ENCODE data around the gene HDAC4. TPM values are rescaled to one million over a fixed set of nuclear protein-coding genes. Genes with fewer than 3 reads are reported as not detected.

The HDAC4 gene
- total RNA-seq, 4 donors from 2014 or later = 68.0 to 123 (median 86.5) TPM

- DNase-seq (ENCODE audit: low spot score in 2 of 2) = no peak
- peaks cover 0 to 89% (median 66%) of the 10 kb centered on the region in 4 donors for H3K4me1 ChIP-seq
- no peaks in the 10 kb centered on the region for H3K27me3 ChIP-seq
- H3K9me3 ChIP-seq = no peaks in the 10 kb centered on the region
- no peak overlapping the region for H3K4me3 ChIP-seq
- WGBS, 2 donors = 83 to 88% methylated on average over 6 to 12 of the region's 14 CpGs
- no peaks in the 10 kb centered on the region for H3K36me3 ChIP-seq
- TF ChIP-seq EP300 (IDR thresholded peaks at IDR 0.05) (no peak), POLR2A (IDR thresholded peaks at IDR 0.05) (no peak), CTCF (IDR thresholded peaks at IDR 0.05) (no peak)
- peak overlapping the region in 3 of 4 donors; percentile 65 to 86 (median 84) for H3K27ac ChIP-seq
These were observed 135.0 kb downstream of the HDAC4 start for GRCh38 chr2:239265681-239266433.

GRCh38 chr2:239264838-239265651 is 135.8 kb downstream of the HDAC4 start:
- no peaks in the 10 kb centered on the region for H3K36me3 ChIP-seq
- DNase-seq (ENCODE audit: low spot score in 2 of 2) = no peak
- 24 to 38% methylated on average over 9 to 10 of the region's 11 CpGs for WGBS, 2 donors
- H3K27ac ChIP-seq = peak overlapping the region; percentile 55 to 86 (median 74)
- TF ChIP-seq EP300 (IDR thresholded peaks at IDR 0.05) = peak in 1 of 2 donors; percentile 58
- TF ChIP-seq POLR2A (IDR thresholded peaks at IDR 0.05) = no peak
- peak in 1 of 5 experiments; percentile 7 for TF ChIP-seq CTCF (IDR thresholded peaks at IDR 0.05)
- H3K4me3 ChIP-seq = no peak overlapping the region
- H3K4me1 ChIP-seq = peaks cover 0 to 96% (median 72%) of the 10 kb centered on the region in 4 donors
- H3K27me3 ChIP-seq = no peaks in the 10 kb centered on the region
- no peaks in the 10 kb centered on the region for H3K9me3 ChIP-seq

GRCh38 chr2:239264492-239264837 is 136.4 kb downstream of the HDAC4 start:
- TF ChIP-seq CTCF (IDR thresholded peaks at IDR 0.05) (no peak), EP300 (IDR thresholded peaks at IDR 0.05) (no peak), POLR2A (IDR thresholded peaks at IDR 0.05) (no peak)
- 46% methylated on average over 7 to 9 of the region's 9 CpGs for WGBS, 2 donors
- peaks cover 0 to 99% (median 75%) of the 10 kb centered on the region in 4 donors for H3K4me1 ChIP-seq
- no peaks in the 10 kb centered on the region for H3K27me3 ChIP-seq
- H3K9me3 ChIP-seq = no peaks in the 10 kb centered on the region
- H3K36me3 ChIP-seq = no peaks in the 10 kb centered on the region
- no peak for DNase-seq (ENCODE audit: low spot score in 2 of 2)
- peak overlapping the region; percentile 55 to 86 (median 74) for H3K27ac ChIP-seq
- no peak overlapping the region for H3K4me3 ChIP-seq

- Histone ChIP-seq H3K4me3 (no peak overlapping the region), H3K9me3 (no peaks in the 10 kb centered on the region), H3K27me3 (no peaks in the 10 kb centered on the region), H3K4me1 (peaks cover 0 to 98% (median 75%) of the 10 kb centered on the region in 4 donors), H3K27ac (peak overlapping the region; percentile 55 to 86 (median 74)), H3K36me3 (no peaks in the 10 kb centered on the region)
- no peak for DNase-seq (ENCODE audit: low spot score in 2 of 2)
- TF ChIP-seq CTCF (IDR thresholded peaks at IDR 0.05) = no peak
- TF ChIP-seq EP300 (IDR thresholded peaks at IDR 0.05) = no peak
- TF ChIP-seq POLR2A (IDR thresholded peaks at IDR 0.05) = no peak
- WGBS, 2 donors = 69 to 71% methylated on average over 18 to 22 of the region's 28 CpGs
These were observed 136.9 kb downstream of the HDAC4 start for GRCh38 chr2:239263669-239264491.

All from tibial nerve (tissue), 4 donors.